GM12891 (cell line): ENCODE measurements around the gene SMOC2.

Experiments
- PAX5 ChIP-seq: IDR thresholded peaks from 2 replicates; pipeline ENCODE4 v1.6.1; 2011; ENCODE audit warnings: low read length, moderate library complexity, mild to moderate bottlenecking; ENCODE audit not compliant: insufficient read depth, severe bottlenecking
- POLR2A ChIP-seq: IDR thresholded peaks from 2 replicates; pipeline ENCODE4 v1.6.1; 2011; ENCODE audit warnings: low read depth, low read length, control low read depth
- POLR2AphosphoS5 ChIP-seq: IDR thresholded peaks from 2 replicates; pipeline ENCODE4 v1.6.1; 2011; ENCODE audit warnings: low read depth, low read length, control low read depth
- SPI1 ChIP-seq: IDR thresholded peaks from 2 replicates; pipeline ENCODE4 v1.6.1; 2011; ENCODE audit warnings: low read depth, low read length, control low read depth
- TAF1 ChIP-seq: IDR thresholded peaks from 2 replicates; pipeline ENCODE4 v1.6.1; 2011; ENCODE audit warnings: low read depth, low read length, control low read depth

GRCh38 chr6:168464546-168464945 lies 23.6 kb downstream of the SMOC2 start:
- no peak for TF ChIP-seq PAX5
- no peak for TF ChIP-seq SPI1
- no peak for TF ChIP-seq POLR2A
- no peak for TF ChIP-seq POLR2AphosphoS5
- TF ChIP-seq TAF1: no peak
